Measurements from ENCODE around the gene KRT80.

DNA sequence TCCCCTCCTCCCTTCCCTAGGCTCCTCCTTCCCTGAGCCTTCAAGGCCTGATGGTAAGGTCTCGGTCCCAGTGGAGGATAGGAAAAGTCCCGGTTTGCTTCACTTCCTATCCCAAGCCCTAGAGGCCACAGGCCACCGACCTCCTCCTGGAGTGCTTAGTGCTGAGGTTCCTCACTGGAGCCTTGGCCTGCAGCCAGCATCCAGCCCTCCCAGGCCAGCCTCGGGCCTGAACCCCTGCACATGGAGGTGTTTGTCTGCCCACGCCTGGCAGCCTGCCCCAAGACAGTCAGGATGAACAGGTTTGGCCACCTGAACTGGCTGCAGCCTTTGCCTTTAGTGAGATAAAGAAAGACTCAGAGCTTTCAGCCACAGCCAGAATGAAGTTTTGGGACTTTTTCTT, 25.4 kb upstream of the KRT80 start:
- TF ChIP-seq, protein P1, sequence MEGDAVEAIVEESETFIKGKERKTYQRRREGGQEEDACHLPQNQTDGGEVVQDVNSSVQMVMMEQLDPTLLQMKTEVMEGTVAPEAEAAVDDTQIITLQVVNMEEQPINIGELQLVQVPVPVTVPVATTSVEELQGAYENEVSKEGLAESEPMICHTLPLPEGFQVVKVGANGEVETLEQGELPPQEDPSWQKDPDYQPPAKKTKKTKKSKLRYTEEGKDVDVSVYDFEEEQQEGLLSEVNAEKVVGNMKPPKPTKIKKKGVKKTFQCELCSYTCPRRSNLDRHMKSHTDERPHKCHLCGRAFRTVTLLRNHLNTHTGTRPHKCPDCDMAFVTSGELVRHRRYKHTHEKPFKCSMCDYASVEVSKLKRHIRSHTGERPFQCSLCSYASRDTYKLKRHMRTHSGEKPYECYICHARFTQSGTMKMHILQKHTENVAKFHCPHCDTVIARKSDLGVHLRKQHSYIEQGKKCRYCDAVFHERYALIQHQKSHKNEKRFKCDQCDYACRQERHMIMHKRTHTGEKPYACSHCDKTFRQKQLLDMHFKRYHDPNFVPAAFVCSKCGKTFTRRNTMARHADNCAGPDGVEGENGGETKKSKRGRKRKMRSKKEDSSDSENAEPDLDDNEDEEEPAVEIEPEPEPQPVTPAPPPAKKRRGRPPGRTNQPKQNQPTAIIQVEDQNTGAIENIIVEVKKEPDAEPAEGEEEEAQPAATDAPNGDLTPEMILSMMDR (IDR thresholded peaks at IDR 0.05): no peak
- no peak for TF ChIP-seq POLR2A (IDR thresholded peaks at IDR 0.05)

Measured in uterus (tissue), 2 donors.